Endothelial cell of umbilical vein (primary cell): ENCODE data around the gene ZIC4. TPM values are rescaled to one million over a fixed set of nuclear protein-coding genes. Genes with fewer than 3 reads are reported as not detected.

Experiments
- BruUV-seq: library from RNA; stranded (reverse); fragments of 400-500 nt; replicated peaks from 2 replicates; lab custom pipeline; 2021; lab: Mats Ljungman, UMichigan
- CTCF ChIA-PET: fragments of 300-600, 350-600 bp; sonication (Branson Sonifier 250); formaldehyde crosslinking; loops from one replicate; lab custom pipeline; 2021; ENCODE audit warnings: antibody characterized with exemption, inconsistent platforms; lab: Charles Lee
- POLR2A ChIA-PET: fragments of 300-600, 350-600 bp; sonication (Branson Sonifier 250); formaldehyde crosslinking; loops from one replicate; lab custom pipeline; 2021; ENCODE audit warnings: antibody characterized with exemption, inconsistent platforms; lab: Charles Lee
- DNase-seq: peaks from one replicate; pipeline ENCODE4 v3.0.0-alpha.2; 2011; ENCODE audit warnings: low read depth, low spot score
- FAIRE-seq: peaks from 2 replicates; lab custom pipeline; 2011; peaks lifted over from hg19 to GRCh38; lab: Jason Lieb, UNC
- H2AFZ ChIP-seq: 2 replicates; pipeline ENCODE4 v1.6.0; 2012; ENCODE audit warnings: low read depth, low read length, control low read depth, inconsistent platforms
- H3K27ac ChIP-seq: 2 replicates; pipeline ENCODE4 v1.5.1; 2011; ENCODE audit warnings: low read depth, mild to moderate bottlenecking, control low read depth, low read length, moderate library complexity; ENCODE audit not compliant: insufficient read depth
- H3K27me3 ChIP-seq, 2 experiments: 2 replicates each; pipeline versions ENCODE4 v1.6.0 to v1.6.1; 2011; ENCODE audit warnings: low read length in 2 of 2, mixed read lengths in 1 of 2; ENCODE audit not compliant: control insufficient read depth in 2 of 2, insufficient read depth in 2 of 2
- H3K36me3 ChIP-seq, 2 experiments: 2 replicates in 1 of 2; 3 replicates in 1 of 2; pipeline ENCODE4 v1.5.1; 2011; ENCODE audit warnings: low read length in 2 of 2, mild to moderate bottlenecking in 1 of 2, moderate library complexity in 1 of 2; ENCODE audit not compliant: control insufficient read depth in 2 of 2, insufficient read depth in 2 of 2; ENCODE audit errors: extremely low read depth in 1 of 2
- H3K4me1 ChIP-seq: 3 replicates; pipeline ENCODE4 v1.5.1; 2011; ENCODE audit warnings: mild to moderate bottlenecking, low read length; ENCODE audit not compliant: control insufficient read depth, insufficient read depth; ENCODE audit errors: extremely low read depth
- H3K4me2 ChIP-seq: 2 replicates; pipeline ENCODE4 v1.6.1; 2011; ENCODE audit warnings: low read length, control low read depth, mixed read lengths; ENCODE audit not compliant: insufficient read depth
- H3K4me3 ChIP-seq, 3 experiments: fragments of 200-600 bp in 1 of 3; sonication (generic), shearing (Covaris generic) in 1 of 3; replicated peaks in 1 of 3; 2 replicates each; pipeline ENCODE4 v1.5.1; 2011 to 2016; ENCODE audit warnings: control low read depth in 3 of 3, low read length in 3 of 3, mild to moderate bottlenecking in 2 of 3, inconsistent platforms in 1 of 3, low read depth in 1 of 3, moderate library complexity in 1 of 3; ENCODE audit not compliant: insufficient read depth in 1 of 3
- H3K79me2 ChIP-seq: 2 replicates; pipeline ENCODE4 v1.6.0; 2012; ENCODE audit warnings: low read length, inconsistent platforms; ENCODE audit not compliant: control insufficient read depth, insufficient read depth
- H3K9ac ChIP-seq: replicated peaks from 2 replicates; pipeline ENCODE3; 2011; ENCODE audit warnings: low read length, control low read depth; ENCODE audit not compliant: insufficient read depth; ENCODE audit errors: extremely low read depth
- H3K9me1 ChIP-seq: replicated peaks from 3 replicates; pipeline ENCODE4 v1.6.0; 2011; ENCODE audit warnings: mild to moderate bottlenecking, low read length; ENCODE audit not compliant: control insufficient read depth, insufficient read depth; ENCODE audit errors: extremely low read depth
- H3K9me3 ChIP-seq: replicated peaks from 2 replicates; pipeline ENCODE4 v1.5.1; 2012; ENCODE audit warnings: low read length, inconsistent platforms; ENCODE audit not compliant: control insufficient read depth, insufficient read depth
- H4K20me1 ChIP-seq: replicated peaks from 2 replicates; pipeline ENCODE3; 2011; ENCODE audit warnings: mild to moderate bottlenecking, low read length; ENCODE audit not compliant: control insufficient read depth, insufficient read depth; ENCODE audit errors: extremely low read depth
- CTCF ChIP-seq, 2 donors: IDR thresholded peaks; 1 replicate in 1 of 2; 2 replicates in 1 of 2; pipeline ENCODE4 v1.5.1; 2011; ENCODE audit warnings: low read length in 2 of 2, mild to moderate bottlenecking in 2 of 2, moderate library complexity in 2 of 2, control low read depth in 1 of 2, inconsistent platforms in 1 of 2, low read depth in 1 of 2; ENCODE audit not compliant: insufficient read depth in 1 of 2; ENCODE audit errors: extremely low read depth in 1 of 2
- EZH2 ChIP-seq: IDR thresholded peaks from 2 replicates; pipeline ENCODE4 v1.6.1; 2012; ENCODE audit warnings: borderline replicate concordance, low read depth, mild to moderate bottlenecking, moderate library complexity, low read length, inconsistent platforms; ENCODE audit not compliant: severe bottlenecking
- FOS ChIP-seq: IDR thresholded peaks from 2 replicates; pipeline ENCODE4 v1.6.1; 2011; ENCODE audit warnings: mild to moderate bottlenecking, low read length, moderate library complexity, borderline replicate concordance; ENCODE audit not compliant: insufficient read depth
- JUN ChIP-seq: IDR thresholded peaks from 2 replicates; pipeline ENCODE4 v1.6.1; 2011; ENCODE audit warnings: borderline replicate concordance, low read depth; ENCODE audit not compliant: insufficient read length, insufficient read depth
- dilution Hi-C: fragments of 300-500 bp; cut with MboI; formaldehyde crosslinking; loops from one replicate; pipeline ENCODE4 v1.15.0; 2019; ENCODE audit warnings: low sequenced_read_pairs; ENCODE audit not compliant: extremely low pct_ligation_motif_present
- intact Hi-C: fragments of 100-400 bp; cut with micrococcal nuclease; formaldehyde crosslinking; loops from one replicate; pipeline ENCODE4 v1.10.0; 2022
- polyA plus RNA-seq, 4 experiments: library from polyadenylated mRNA; depleted of rRNA in 3 of 4; stranded (reverse) in 3 of 4; unstranded in 1 of 4; fragments of >200 nt; gene quantifications; 2 replicates each; pipeline versions ENCODE4 v1.2.1 to v1.2.3, GENCODE V29; 2011 to 2012; ENCODE audit warnings: missing spikeins in 1 of 4
- total RNA-seq: library from RNA; stranded (reverse); gene quantifications from 2 replicates; pipeline ENCODE4 v1.2.3, GENCODE V29; 2021

Gene ZIC4
- total and polyA plus RNA-seq, 2 donors (not counting 3 experiments of a cell fraction or from before 2014, with no cell fraction given) = not detected

DNA sequence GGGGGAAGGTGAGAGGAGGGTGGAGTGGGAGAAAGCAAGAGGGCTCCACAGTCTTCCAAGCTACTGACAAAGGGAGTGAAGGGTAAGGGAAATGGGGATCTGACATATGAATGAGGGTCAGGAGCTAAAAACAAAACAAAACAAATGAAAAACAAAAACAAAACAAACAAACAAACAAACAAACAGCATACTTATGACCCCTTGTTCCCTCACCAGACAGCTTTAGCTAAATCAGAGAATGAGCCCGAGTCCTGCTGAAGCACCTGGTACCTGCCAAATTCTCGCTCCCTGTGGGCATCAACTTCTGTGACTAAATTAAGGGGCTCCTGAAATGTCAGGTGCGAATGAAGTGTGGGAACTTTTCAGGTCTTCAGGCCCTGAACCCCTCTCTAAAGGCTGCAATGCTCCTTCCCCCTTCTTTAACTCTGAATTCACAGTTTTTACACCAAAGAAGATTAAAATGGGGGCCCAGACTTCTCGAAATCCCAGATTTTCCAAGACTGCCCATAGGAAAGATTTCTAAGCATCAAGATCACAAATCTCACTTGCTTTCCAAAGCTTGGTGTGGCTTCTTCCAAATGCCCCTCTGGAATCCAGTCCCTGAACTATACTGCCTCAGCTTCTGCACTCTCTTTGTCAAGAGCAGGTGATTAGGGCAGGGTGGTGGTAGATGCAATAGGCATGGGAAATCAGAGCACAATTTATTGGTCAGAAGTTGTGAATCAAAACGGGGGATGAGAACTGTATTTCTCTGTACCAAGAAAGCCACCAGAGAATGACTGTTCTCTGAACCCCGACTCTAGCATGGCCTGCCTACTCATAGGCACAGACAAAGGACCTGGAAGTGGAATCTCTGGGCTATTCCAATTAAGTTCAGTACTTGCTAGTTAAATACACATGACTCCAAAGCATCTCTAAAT lies 40.9 kb downstream of the ZIC4 start:
- dilution Hi-C loops (no loop called here), intact Hi-C loops (no loop called here)
- Histone ChIP-seq H3K4me2 (no peak overlapping the region), H3K36me3 (no peaks in the 10 kb centered on the region), H2AFZ (no peak overlapping the region), H3K27ac (no peak overlapping the region), H3K9me1 (no peaks in the 10 kb centered on the region), H3K9ac (no peak overlapping the region), H3K4me1 (no peaks in the 10 kb centered on the region), H3K27me3 (peaks cover 74 to 98% of the 10 kb centered on the region in 2 experiments), H3K4me3 (no peak overlapping the region), H3K79me2 (no peaks in the 10 kb centered on the region), H3K9me3 (no peaks in the 10 kb centered on the region), H4K20me1 (no peaks in the 10 kb centered on the region)
- CTCF ChIA-PET = no interaction called here
- DNase-seq (no peak), FAIRE-seq (no peak)
- TF ChIP-seq EZH2 (peak; percentile 66), JUN (no peak), FOS (no peak)
- POLR2A ChIA-PET = interaction anchor here (0.6 kb wide), 1 partner anchor 747 kb away, joined by 3 read pairs; no protein-coding TSS in a partner anchor
- no TSS peak for BruUV-seq

GRCh38 chr3:147364771-147365170 lies 41.6 kb downstream of the ZIC4 start:
- peak; percentile 0 for TF ChIP-seq EZH2
- TF ChIP-seq CTCF (IDR thresholded peaks at IDR 0.05; ENCODE audit: extremely low read depth in 1 of 2, insufficient read depth in 1 of 2, low read depth in 1 of 2, low read length in 2 of 2) = no peak
- Histone ChIP-seq H3K9me1 (no peaks in the 10 kb centered on the region), H3K79me2 (no peaks in the 10 kb centered on the region), H3K4me3 (no peak overlapping the region), H3K9me3 (no peaks in the 10 kb centered on the region), H3K36me3 (no peaks in the 10 kb centered on the region), H3K27me3 (peaks cover 74 to 98% of the 10 kb centered on the region in 2 experiments), H3K27ac (no peak overlapping the region), H2AFZ (no peak overlapping the region), H3K9ac (no peak overlapping the region), H4K20me1 (no peaks in the 10 kb centered on the region), H3K4me2 (no peak overlapping the region), H3K4me1 (no peaks in the 10 kb centered on the region)
- FAIRE-seq (no peak), DNase-seq (no peak)
- dilution Hi-C loops = no loop called here
- BruUV-seq = no TSS peak
- ChIA-PET CTCF (no interaction called here), POLR2A (no interaction called here)
- intact Hi-C loops = no loop called here
